BJ (cell line): ENCODE measurements around the gene ST6GAL1. TPM values are rescaled to one million over a fixed set of nuclear protein-coding genes. Genes with fewer than 3 reads are reported as not detected.
"Not testable (repeated sequence)": the region's sequence is repeated elsewhere in the genome, so short reads cannot be mapped to it uniquely, and the experiment has no call there.

Experiments used
- CTCF ChIA-PET: fragments of 350-600 bp; formaldehyde crosslinking; extraction: SDS; loops from one replicate; lab custom pipeline; 2021; ENCODE audit warnings: antibody characterized with exemption, inconsistent platforms; lab: Yijun Ruan, JAX
- POLR2A ChIA-PET: fragments of 300-600 bp; sonication (Branson Sonifier 250); formaldehyde crosslinking; extraction: SDS; loops from one replicate; lab custom pipeline; 2021; ENCODE audit warnings: antibody characterized with exemption; lab: Charles Lee
- DNase-seq: peaks from one replicate; pipeline ENCODE4 v3.0.0-alpha.2; 2011; ENCODE audit warnings: low read depth
- H3K27me3 ChIP-seq: 2 replicates; pipeline ENCODE4 v1.6.0; 2011; ENCODE audit warnings: low read length; ENCODE audit not compliant: control insufficient read depth, insufficient read depth
- H3K36me3 ChIP-seq: 2 replicates; pipeline ENCODE4 v1.5.1; 2011; ENCODE audit warnings: low read length; ENCODE audit not compliant: control insufficient read depth, insufficient read depth
- H3K4me3 ChIP-seq: 2 replicates; pipeline ENCODE4 v1.5.1; 2011; ENCODE audit warnings: low read depth, mild to moderate bottlenecking, control low read depth, low read length
- polyA plus RNA-seq: library from polyadenylated mRNA; depleted of rRNA; stranded (reverse); fragments of >200 nt; gene quantifications from 2 replicates; pipeline ENCODE4 v1.2.3, GENCODE V29; 2011
- TF ChIP-seq, protein P1 (sequence below): IDR thresholded peaks from 2 replicates; pipeline ENCODE4 v1.5.1; 2011; ENCODE audit warnings: low read depth, mild to moderate bottlenecking, control low read depth, inconsistent platforms, low read length, moderate library complexity; ENCODE audit not compliant: insufficient read depth

Gene ST6GAL1
- polyA plus RNA-seq, 1 experiment, result 1.5 TPM

GRCh38 chr3:186902713-186903112 is 27.6 kb upstream of the ST6GAL1 start:
- H3K4me3 ChIP-seq, result no peak overlapping the region
- ChIA-PET POLR2A (no interaction called here), CTCF (no interaction called here)
- no peaks in the 10 kb centered on the region for H3K36me3 ChIP-seq
- DNase-seq, result no peak
- TF ChIP-seq, protein P1, sequence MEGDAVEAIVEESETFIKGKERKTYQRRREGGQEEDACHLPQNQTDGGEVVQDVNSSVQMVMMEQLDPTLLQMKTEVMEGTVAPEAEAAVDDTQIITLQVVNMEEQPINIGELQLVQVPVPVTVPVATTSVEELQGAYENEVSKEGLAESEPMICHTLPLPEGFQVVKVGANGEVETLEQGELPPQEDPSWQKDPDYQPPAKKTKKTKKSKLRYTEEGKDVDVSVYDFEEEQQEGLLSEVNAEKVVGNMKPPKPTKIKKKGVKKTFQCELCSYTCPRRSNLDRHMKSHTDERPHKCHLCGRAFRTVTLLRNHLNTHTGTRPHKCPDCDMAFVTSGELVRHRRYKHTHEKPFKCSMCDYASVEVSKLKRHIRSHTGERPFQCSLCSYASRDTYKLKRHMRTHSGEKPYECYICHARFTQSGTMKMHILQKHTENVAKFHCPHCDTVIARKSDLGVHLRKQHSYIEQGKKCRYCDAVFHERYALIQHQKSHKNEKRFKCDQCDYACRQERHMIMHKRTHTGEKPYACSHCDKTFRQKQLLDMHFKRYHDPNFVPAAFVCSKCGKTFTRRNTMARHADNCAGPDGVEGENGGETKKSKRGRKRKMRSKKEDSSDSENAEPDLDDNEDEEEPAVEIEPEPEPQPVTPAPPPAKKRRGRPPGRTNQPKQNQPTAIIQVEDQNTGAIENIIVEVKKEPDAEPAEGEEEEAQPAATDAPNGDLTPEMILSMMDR, result no peak
- H3K27me3 ChIP-seq, result no peaks in the 10 kb centered on the region

DNA sequence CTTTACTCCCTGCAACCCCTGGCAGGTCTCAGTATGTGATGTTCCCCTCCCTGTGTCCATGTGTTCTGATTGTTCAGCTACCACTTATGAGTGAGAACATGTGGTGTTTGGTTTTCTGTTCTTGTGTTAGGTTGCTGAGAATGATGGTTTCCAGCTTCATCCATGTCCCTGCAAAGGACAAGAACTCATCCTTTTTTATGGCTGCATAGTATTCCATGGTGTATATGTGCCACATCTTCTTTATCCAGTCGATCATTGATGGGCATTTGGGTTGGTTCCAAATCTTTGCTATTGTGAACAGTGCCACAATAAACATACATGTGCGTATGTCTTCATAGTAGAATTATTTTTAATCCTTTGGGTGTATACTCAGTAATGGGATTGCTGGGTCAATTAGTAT is 26.6 kb upstream of the ST6GAL1 start:
- DNase-seq, POLR2A ChIA-PET, CTCF ChIA-PET, H3K36me3 ChIP-seq, H3K4me3 ChIP-seq, H3K27me3 ChIP-seq: not testable (repeated sequence)

GRCh38 chr3:186907075-186907474 is 23.3 kb upstream of the ST6GAL1 start:
- H3K27me3 ChIP-seq, CTCF ChIA-PET, H3K4me3 ChIP-seq, H3K36me3 ChIP-seq, POLR2A ChIA-PET, DNase-seq: not testable (repeated sequence)

- ChIA-PET POLR2A (no interaction called here), CTCF (interaction anchor here (1.3 kb wide), 1 partner anchor 10 kb away, joined by 3 read pairs; no protein-coding TSS in a partner anchor)
- TF ChIP-seq, protein P1, result no peak
- Histone ChIP-seq H3K4me3 (no peak overlapping the region), H3K27me3 (no peaks in the 10 kb centered on the region), H3K36me3 (no peaks in the 10 kb centered on the region)
- DNase-seq, result no peak
These were observed 21.1 kb upstream of the ST6GAL1 start for GRCh38 chr3:186909078-186909853.

- ChIA-PET CTCF (no interaction called here), POLR2A (interaction anchor here (0.5 kb wide), 1 partner anchor 308 kb away, joined by 15 read pairs; no protein-coding TSS in a partner anchor)
- TF ChIP-seq, protein P1, result no peak
- DNase-seq, result no peak
- peaks cover 5% of the 10 kb centered on the region for H3K27me3 ChIP-seq
- no peak overlapping the region for H3K4me3 ChIP-seq
- no peaks in the 10 kb centered on the region for H3K36me3 ChIP-seq
These were observed 14.2 kb upstream of the ST6GAL1 start for GRCh38 chr3:186915806-186916796.
